ENCODE data around the gene RANBP9. TPM values are rescaled to one million over a fixed set of nuclear protein-coding genes. Genes with fewer than 3 reads are reported as not detected.

The RANBP9 gene
- total and polyA plus RNA-seq, 9 of the 15 experiments (the other 6 are each of a cell fraction or from before 2014, with no cell fraction given): 27.5 to 130 (median 61.5) TPM

- TF ChIP-seq ZNF407 (IDR thresholded peaks at IDR 0.05; ENCODE audit: low read depth) (peak; percentile 60; the same call in 1 of the 2 replicates), NCOA4 (IDR thresholded peaks at IDR 0.05; ENCODE audit: partially characterized antibody) (peak; percentile 36), NCOR1 (IDR thresholded peaks at IDR 0.05) (0 out of 2 replicates have a peak, but pooled peaks have one; percentile 7), PRDM10 (IDR thresholded peaks at IDR 0.05; ENCODE audit: partially characterized antibody) (no peak), NR2C2 (CRISPR knock-in tag; IDR thresholded peaks at IDR 0.05) (0 out of 2 replicates have a peak, but pooled peaks have one; percentile 21), NR2C2 (tag; IDR thresholded peaks at IDR 0.05) (no peak)
These were observed 121.0 kb downstream of the RANBP9 start (continued) for GRCh38 chr6:13590574-13591153.

Data from K562 (cell line).